Middle frontal gyrus (tissue), 1 donor: ENCODE data around the gene PKD1L1.

Source experiments
- DNase-seq: peaks from one replicate; pipeline ENCODE4 v3.0.0-alpha.2; 2015; ENCODE audit warnings: low spot score; ENCODE audit errors: extremely low spot score

PKD1L1 gene

GRCh38 chr7:47905076-47905920, 43.0 kb downstream of the PKD1L1 start:
- no peak for DNase-seq

GRCh38 chr7:47902013-47902412, 46.3 kb downstream of the PKD1L1 start:
- no peak for DNase-seq

- no peak for DNase-seq
Observed at GRCh38 chr7:47901542-47901941, 46.7 kb downstream of the PKD1L1 start.

- no peak for DNase-seq
Observed at GRCh38 chr7:47897831-47898230, 50.4 kb downstream of the PKD1L1 start.

- DNase-seq: no peak
Observed at GRCh38 chr7:47896809-47897423, 51.4 kb downstream of the PKD1L1 start.

GRCh38 chr7:47895026-47895425, 53.2 kb downstream of the PKD1L1 start:
- no peak for DNase-seq

- DNase-seq: no peak
Observed at GRCh38 chr7:47893721-47894365, 54.4 kb downstream of the PKD1L1 start.

GRCh38 chr7:47893238-47893637, 55.0 kb downstream of the PKD1L1 start:
- no peak for DNase-seq

- DNase-seq: no peak
Observed at GRCh38 chr7:47890606-47891005, 57.7 kb downstream of the PKD1L1 start.

- DNase-seq: no peak
Observed at GRCh38 chr7:47890125-47890524, 58.1 kb downstream of the PKD1L1 start.

- DNase-seq: no peak
Observed at GRCh38 chr7:47889723-47890122, 58.5 kb downstream of the PKD1L1 start.

- no peak for DNase-seq
Observed at GRCh38 chr7:47888371-47889265, 59.6 kb downstream of the PKD1L1 start.

- no peak for DNase-seq
Observed at GRCh38 chr7:47887016-47887640, 61.1 kb downstream of the PKD1L1 start.

- DNase-seq: no peak
Observed at GRCh38 chr7:47885987-47886811, 62.1 kb downstream of the PKD1L1 start.

- no peak for DNase-seq
Observed at GRCh38 chr7:47885309-47885986, 62.8 kb downstream of the PKD1L1 start.

GRCh38 chr7:47884675-47885074, 63.6 kb downstream of the PKD1L1 start:
- DNase-seq: no peak

- DNase-seq: no peak
Observed at GRCh38 chr7:47882635-47883034, 65.6 kb downstream of the PKD1L1 start.

GRCh38 chr7:47881256-47881655, 67.0 kb downstream of the PKD1L1 start:
- DNase-seq: no peak

GRCh38 chr7:47878662-47879061, 69.6 kb downstream of the PKD1L1 start:
- no peak for DNase-seq
